ENCODE measurements around the gene ADSL. TPM values are rescaled to one million over a fixed set of nuclear protein-coding genes. Genes with fewer than 3 reads are reported as not detected.

Gene ADSL
- total RNA-seq, 6 experiments from 2014 or later: 15.1 to 47.6 (median 24.9) TPM

DNA sequence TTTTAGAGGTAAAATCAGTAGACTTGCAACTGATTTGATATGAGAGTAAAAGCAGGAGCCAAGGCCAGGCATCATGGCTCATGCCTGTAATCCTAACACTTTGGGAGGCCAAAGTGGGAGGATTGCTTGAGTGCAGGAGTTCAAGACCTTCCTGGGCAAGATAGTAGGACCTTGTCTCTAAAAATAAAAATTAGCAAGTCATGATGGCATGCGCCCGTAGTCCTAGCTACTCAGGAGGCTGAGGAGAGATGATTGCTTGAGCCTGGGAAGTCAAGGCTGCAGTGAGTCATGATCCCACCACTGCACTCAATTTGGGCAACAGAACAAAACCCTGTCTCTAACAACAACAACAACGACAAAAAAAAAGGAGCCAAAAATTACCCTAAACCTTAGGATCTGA lies 37.6 kb downstream of the ADSL start:
- TF ChIP-seq, protein P1, sequence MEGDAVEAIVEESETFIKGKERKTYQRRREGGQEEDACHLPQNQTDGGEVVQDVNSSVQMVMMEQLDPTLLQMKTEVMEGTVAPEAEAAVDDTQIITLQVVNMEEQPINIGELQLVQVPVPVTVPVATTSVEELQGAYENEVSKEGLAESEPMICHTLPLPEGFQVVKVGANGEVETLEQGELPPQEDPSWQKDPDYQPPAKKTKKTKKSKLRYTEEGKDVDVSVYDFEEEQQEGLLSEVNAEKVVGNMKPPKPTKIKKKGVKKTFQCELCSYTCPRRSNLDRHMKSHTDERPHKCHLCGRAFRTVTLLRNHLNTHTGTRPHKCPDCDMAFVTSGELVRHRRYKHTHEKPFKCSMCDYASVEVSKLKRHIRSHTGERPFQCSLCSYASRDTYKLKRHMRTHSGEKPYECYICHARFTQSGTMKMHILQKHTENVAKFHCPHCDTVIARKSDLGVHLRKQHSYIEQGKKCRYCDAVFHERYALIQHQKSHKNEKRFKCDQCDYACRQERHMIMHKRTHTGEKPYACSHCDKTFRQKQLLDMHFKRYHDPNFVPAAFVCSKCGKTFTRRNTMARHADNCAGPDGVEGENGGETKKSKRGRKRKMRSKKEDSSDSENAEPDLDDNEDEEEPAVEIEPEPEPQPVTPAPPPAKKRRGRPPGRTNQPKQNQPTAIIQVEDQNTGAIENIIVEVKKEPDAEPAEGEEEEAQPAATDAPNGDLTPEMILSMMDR (IDR thresholded peaks at IDR 0.05): no peak
- TF ChIP-seq POLR2A (IDR thresholded peaks at IDR 0.05): no peak
- Histone ChIP-seq H3K9me3 (no peaks in the 10 kb centered on the region), H3K27ac (no peak overlapping the region), H3K27me3 (no peaks in the 10 kb centered on the region), H3K4me1 (peaks cover 0 to 7% (median 0%) of the 10 kb centered on the region in 4 donors), H3K4me3 (no peak overlapping the region), H3K36me3 (no peaks in the 10 kb centered on the region)
- DNase-seq (no peak), ATAC-seq (no peak)
- intact Hi-C loops (cut with DNase I): no loop called here
- WGBS (ENCODE audit: insufficient coverage, low coverage, low lambda C conversion rate, missing lambda C conversion rate): 81% methylated on average over 3 of the region's 3 CpGs

DNA sequence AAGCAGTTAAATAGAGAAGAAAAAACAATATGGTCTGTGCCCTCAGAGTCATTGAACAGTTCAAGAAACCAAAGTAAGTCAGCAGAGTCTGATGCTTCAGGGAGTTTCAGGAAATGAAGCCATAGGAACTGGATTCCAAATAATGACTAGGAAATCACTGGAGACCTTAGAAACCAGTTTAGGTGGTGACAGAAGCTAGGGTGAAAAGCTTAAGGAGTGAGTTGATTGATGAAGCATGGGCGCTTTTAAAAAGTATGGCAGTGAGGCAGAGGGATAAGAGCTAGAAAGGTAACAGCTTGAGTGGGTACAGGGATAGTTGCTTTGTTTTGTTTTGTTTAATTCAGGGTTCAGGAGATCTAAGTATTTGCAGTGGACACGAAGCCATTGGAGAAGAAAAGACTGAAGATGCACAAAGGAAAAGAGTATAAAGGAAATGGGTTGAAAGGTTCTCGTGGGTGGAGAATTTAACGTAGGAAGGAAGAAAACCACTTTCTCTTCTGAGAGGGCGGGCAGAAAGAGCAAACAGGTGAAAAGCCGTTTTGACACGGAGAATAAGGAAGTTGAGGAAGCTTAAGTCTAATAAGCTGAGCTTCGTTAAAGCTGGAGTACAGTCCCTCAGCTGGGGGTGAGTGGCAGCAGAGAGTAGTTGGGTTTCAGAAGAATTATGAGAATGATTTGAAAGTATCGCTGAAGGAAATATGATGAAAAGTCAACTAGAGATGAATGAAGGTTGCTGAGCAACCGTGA lies 38.9 kb downstream of the ADSL start:
- Histone ChIP-seq H3K4me3 (no peak overlapping the region), H3K27ac (no peak overlapping the region), H3K4me1 (peaks cover 0 to 7% (median 0%) of the 10 kb centered on the region in 4 donors), H3K27me3 (no peaks in the 10 kb centered on the region), H3K9me3 (no peaks in the 10 kb centered on the region), H3K36me3 (no peaks in the 10 kb centered on the region)
- WGBS (ENCODE audit: insufficient coverage, low coverage, low lambda C conversion rate, missing lambda C conversion rate): 47% methylated on average over 10 of the region's 10 CpGs
- DNase-seq (no peak), ATAC-seq (no peak)
- intact Hi-C loops (cut with DNase I): no loop called here
- TF ChIP-seq, protein P1 (IDR thresholded peaks at IDR 0.05): no peak
- no peak for TF ChIP-seq POLR2A (IDR thresholded peaks at IDR 0.05)

DNA sequence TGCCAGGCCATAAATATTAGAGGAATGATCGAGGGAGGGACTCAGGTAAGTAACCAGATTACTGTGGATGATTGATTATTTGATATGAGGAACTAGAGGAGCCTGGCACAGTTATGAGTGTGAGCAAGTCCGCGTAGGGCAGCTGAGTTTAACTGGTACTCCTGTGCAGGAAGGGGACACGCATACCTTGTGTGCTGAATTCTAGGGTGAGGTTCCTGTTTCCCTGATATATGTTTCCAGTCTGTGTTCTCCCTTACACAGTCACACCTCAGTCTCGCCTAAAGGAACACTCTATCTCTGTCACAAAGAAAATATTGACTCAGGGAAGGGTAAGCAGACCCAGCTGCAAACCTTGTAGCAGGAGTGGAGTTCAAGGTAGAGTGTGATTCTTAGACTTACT lies 41.4 kb downstream of the ADSL start:
- Histone ChIP-seq H3K27ac (no peak overlapping the region), H3K36me3 (no peaks in the 10 kb centered on the region), H3K4me1 (peaks cover 0 to 7% (median 0%) of the 10 kb centered on the region in 4 donors), H3K9me3 (no peaks in the 10 kb centered on the region), H3K4me3 (no peak overlapping the region), H3K27me3 (no peaks in the 10 kb centered on the region)
- intact Hi-C loops (cut with DNase I): no loop called here
- DNase-seq (no peak), ATAC-seq (peak; percentile 40 to 66 (median 58))
- TF ChIP-seq POLR2A (IDR thresholded peaks at IDR 0.05): no peak
- TF ChIP-seq, protein P1 (IDR thresholded peaks at IDR 0.05): no peak
- 49% methylated on average over 5 of the region's 5 CpGs for WGBS (ENCODE audit: insufficient coverage, low coverage, low lambda C conversion rate, missing lambda C conversion rate)

DNA sequence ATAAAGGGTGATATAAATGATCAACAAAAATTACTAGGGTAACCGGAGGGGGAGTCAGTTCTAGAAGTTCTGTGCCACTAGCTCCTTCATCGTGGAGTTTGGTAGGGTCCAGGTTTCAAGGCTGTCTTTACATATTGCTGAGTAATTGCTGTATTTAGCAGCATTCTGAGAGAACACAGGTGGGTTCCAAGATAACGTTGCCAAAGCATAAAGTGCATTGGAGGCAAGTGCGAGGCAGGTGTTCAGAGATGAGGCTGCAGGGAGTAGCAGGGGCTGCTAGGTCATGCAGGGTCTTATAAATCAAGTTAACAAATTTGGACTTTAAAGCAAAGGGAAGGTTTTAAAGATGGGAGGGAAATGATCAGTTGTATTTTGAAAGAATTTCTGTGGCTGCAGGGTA lies 41.9 kb downstream of the ADSL start:
- DNase-seq (no peak), ATAC-seq (no peak)
- intact Hi-C loops (cut with DNase I): no loop called here
- no peaks in the 10 kb centered on the region for H3K27me3 ChIP-seq
- H3K27ac ChIP-seq: no peak overlapping the region
- 74% methylated on average over 4 of the region's 4 CpGs for WGBS (ENCODE audit: insufficient coverage, low coverage, low lambda C conversion rate, missing lambda C conversion rate)
- H3K4me1 ChIP-seq: peaks cover 0 to 7% (median 0%) of the 10 kb centered on the region in 4 donors
- no peak overlapping the region for H3K4me3 ChIP-seq
- H3K36me3 ChIP-seq: no peaks in the 10 kb centered on the region
- TF ChIP-seq POLR2A (IDR thresholded peaks at IDR 0.05): no peak
- TF ChIP-seq, protein P1 (IDR thresholded peaks at IDR 0.05): no peak
- H3K9me3 ChIP-seq: no peaks in the 10 kb centered on the region

Measured in right lobe of liver (tissue), 6 donors.